MM.1S (cell line): Measurements from ENCODE around the gene MSLN.

Experiments used
- EZH2 ChIP-seq: fragments of 300-600 bp; sonication (generic); optimal IDR thresholded peaks from 2 replicates; pipeline ENCODE3; 2017; ENCODE audit warnings: low read depth, mild to moderate bottlenecking, antibody characterized with exemption, low read length, mixed read lengths
- EZH2phosphoT487 ChIP-seq: fragments of 300-600 bp; sonication (generic); IDR thresholded peaks from 2 replicates; pipeline ENCODE4 v1.6.1; 2018; ENCODE audit warnings: antibody characterized with exemption, low read length
- TF ChIP-seq, protein P1 (sequence below): fragments of 300-600 bp; sonication (generic); IDR thresholded peaks from 2 replicates; pipeline ENCODE4 v1.5.1; 2016; ENCODE audit warnings: antibody characterized with exemption, low read length, mixed read lengths

DNA sequence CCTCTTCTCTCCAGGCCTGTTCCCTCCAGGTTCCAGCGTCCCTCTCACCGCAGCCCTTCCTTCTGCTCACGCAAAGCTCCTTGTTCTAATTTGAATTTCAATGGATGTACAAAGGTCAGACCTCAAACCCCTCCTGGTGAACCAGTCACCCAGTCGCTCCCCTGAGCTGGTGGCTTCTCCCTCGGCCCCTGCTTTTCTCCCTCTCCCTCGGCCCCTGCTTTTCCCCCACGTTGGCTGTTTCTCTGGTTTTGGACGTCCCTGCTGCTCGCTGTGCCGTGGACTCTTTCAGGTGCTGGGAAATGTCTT lies 8.6 kb upstream of the MSLN start:
- TF ChIP-seq, protein P1, sequence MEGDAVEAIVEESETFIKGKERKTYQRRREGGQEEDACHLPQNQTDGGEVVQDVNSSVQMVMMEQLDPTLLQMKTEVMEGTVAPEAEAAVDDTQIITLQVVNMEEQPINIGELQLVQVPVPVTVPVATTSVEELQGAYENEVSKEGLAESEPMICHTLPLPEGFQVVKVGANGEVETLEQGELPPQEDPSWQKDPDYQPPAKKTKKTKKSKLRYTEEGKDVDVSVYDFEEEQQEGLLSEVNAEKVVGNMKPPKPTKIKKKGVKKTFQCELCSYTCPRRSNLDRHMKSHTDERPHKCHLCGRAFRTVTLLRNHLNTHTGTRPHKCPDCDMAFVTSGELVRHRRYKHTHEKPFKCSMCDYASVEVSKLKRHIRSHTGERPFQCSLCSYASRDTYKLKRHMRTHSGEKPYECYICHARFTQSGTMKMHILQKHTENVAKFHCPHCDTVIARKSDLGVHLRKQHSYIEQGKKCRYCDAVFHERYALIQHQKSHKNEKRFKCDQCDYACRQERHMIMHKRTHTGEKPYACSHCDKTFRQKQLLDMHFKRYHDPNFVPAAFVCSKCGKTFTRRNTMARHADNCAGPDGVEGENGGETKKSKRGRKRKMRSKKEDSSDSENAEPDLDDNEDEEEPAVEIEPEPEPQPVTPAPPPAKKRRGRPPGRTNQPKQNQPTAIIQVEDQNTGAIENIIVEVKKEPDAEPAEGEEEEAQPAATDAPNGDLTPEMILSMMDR, result no peak
- TF ChIP-seq EZH2 (no peak), EZH2phosphoT487 (no peak)
